ENCODE measurements around the gene NLRC4. TPM values are rescaled to one million over a fixed set of nuclear protein-coding genes. Genes with fewer than 3 reads are reported as not detected.

NLRC4 gene
- total and polyA plus RNA-seq, 2 of the 4 experiments (the other 2 are of a cell fraction): not detected

DNA sequence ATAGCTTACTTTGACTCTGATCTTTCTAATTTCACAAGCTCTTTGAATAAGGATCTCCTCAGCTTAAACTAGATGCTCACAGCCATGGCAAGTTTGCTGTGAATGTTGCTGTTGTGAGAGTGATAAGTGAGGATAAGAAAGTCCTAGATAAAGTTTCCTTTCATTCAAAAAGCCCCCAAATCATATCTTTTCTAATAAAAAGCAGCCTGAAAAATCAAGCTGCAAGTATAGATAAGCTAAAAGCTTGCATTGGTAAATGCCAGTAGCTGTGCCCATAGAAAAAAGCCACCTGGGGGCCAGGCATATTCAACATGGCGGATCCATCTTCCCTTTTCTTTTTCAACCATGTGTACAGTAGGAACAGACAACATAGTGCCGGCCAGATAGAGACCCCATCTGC lies 4.3 kb downstream of the NLRC4 start:
- ChIA-PET POLR2A (ENCODE audit: unreplicated experiment) (no interaction called here), CTCF (interaction anchor here (1.5 kb wide), 1 partner anchor 16 kb away, joined by 4 read pairs; no protein-coding TSS in a partner anchor)
- Histone ChIP-seq H4K5ac (ENCODE audit: low read depth, low read length) (no peak overlapping the region), H3K9me3 (ENCODE audit: control insufficient read depth, insufficient read depth, low read length) (no peaks in the 10 kb centered on the region), H2AK9ac (replicated peaks; ENCODE audit: low read depth, low read length, poor library complexity) (no peak overlapping the region), H3K4me3 (ENCODE audit: insufficient read depth, low read depth, low read length) (no peak overlapping the region), H2AK5ac (ENCODE audit: low read depth, low read length) (no peak overlapping the region), H4K20me1 (ENCODE audit: insufficient read depth, low read length) (no peaks in the 10 kb centered on the region), H2BK120ac (ENCODE audit: low read depth, low read length) (no peak overlapping the region), H3K79me1 (ENCODE audit: low read depth in 1 of 2, low read length in 2 of 2) (no peaks in the 10 kb centered on the region), H2AFZ (replicated peaks; ENCODE audit: low read length, poor library complexity) (no peak overlapping the region), H3K14ac (replicated peaks; ENCODE audit: low read depth, low read length) (no peak overlapping the region), H3K18ac (ENCODE audit: low read depth, low read length) (no peak overlapping the region), H3K4ac (ENCODE audit: low read depth, low read length) (no peak overlapping the region), H3K27me3 (ENCODE audit: control insufficient read depth, insufficient read depth, low read length) (no peaks in the 10 kb centered on the region; the same call in 1 of the 2 replicates), H2BK5ac (ENCODE audit: low read depth, low read length, poor library complexity, severe bottlenecking) (no peak overlapping the region), H3K36me3 (ENCODE audit: control insufficient read depth, insufficient read depth, low read length) (no peaks in the 10 kb centered on the region), H3K4me2 (ENCODE audit: low read depth, low read length) (no peak overlapping the region), H2BK15ac (ENCODE audit: low read depth, low read length) (no peak overlapping the region), H3K56ac (ENCODE audit: extremely low read depth, insufficient read depth, low read length) (no peak overlapping the region), H3K9me1 (ENCODE audit: insufficient read depth, low read length) (no peaks in the 10 kb centered on the region), H3K4me1 (ENCODE audit: control insufficient read depth, insufficient read depth, low read length) (no peaks in the 10 kb centered on the region; the same call in 1 of the 2 replicates), H3K9ac (ENCODE audit: low read depth, low read length) (no peak overlapping the region), H3K27ac (ENCODE audit: insufficient read depth, low read length) (no peak overlapping the region), H4K91ac (ENCODE audit: insufficient read depth, low read depth, low read length) (no peak overlapping the region), H3K23ac (ENCODE audit: low read depth, low read length) (no peak overlapping the region), H4K8ac (ENCODE audit: low read depth in 2 of 2, low read length in 2 of 2) (no peak overlapping the region), H2BK20ac (ENCODE audit: low read depth, low read length) (no peak overlapping the region)
- WGBS, 2 experiments (ENCODE audit: extremely low coverage in 2 of 2, insufficient read length in 1 of 2): no CpG with 5 or more reads among the region's 2 CpGs
- intact Hi-C loops (cut with micrococcal nuclease) (no loop called here), dilution Hi-C loops (cut with HindIII; ENCODE audit: low sequenced_read_pairs, unreplicated experiment) (no loop called here), in situ Hi-C loops (cut with MboI; ENCODE audit: low sequenced_read_pairs) (no loop called here)
- ATAC-seq (ENCODE audit: low read depth): no peak
- no peak for DNase-seq
- TF ChIP-seq CEBPB (IDR thresholded peaks at IDR 0.05; ENCODE audit: low read depth, low read length): no peak
- no peak for TF ChIP-seq SMC3 (IDR thresholded peaks at IDR 0.05; ENCODE audit: low read depth, low read length)
- TF ChIP-seq, protein P1, sequence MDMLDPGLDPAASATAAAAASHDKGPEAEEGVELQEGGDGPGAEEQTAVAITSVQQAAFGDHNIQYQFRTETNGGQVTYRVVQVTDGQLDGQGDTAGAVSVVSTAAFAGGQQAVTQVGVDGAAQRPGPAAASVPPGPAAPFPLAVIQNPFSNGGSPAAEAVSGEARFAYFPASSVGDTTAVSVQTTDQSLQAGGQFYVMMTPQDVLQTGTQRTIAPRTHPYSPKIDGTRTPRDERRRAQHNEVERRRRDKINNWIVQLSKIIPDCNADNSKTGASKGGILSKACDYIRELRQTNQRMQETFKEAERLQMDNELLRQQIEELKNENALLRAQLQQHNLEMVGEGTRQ (IDR thresholded peaks at IDR 0.05; ENCODE audit: low read depth, low read length): no peak
- no peak for TF ChIP-seq POLR2A (IDR thresholded peaks at IDR 0.05; ENCODE audit: low read depth, low read length)
- TF ChIP-seq NFE2L2 (IDR thresholded peaks at IDR 0.05; ENCODE audit: low read depth, low read length): no peak
- no peak for TF ChIP-seq RCOR1 (IDR thresholded peaks at IDR 0.05; ENCODE audit: insufficient replicate concordance, low read length)
- no peak for TF ChIP-seq MAFK (IDR thresholded peaks at IDR 0.05; ENCODE audit: low read depth, low read length)
- no peak for TF ChIP-seq MXI1 (IDR thresholded peaks at IDR 0.05; ENCODE audit: borderline replicate concordance, low read depth, low read length)
- TF ChIP-seq RFX5 (IDR thresholded peaks at IDR 0.05; ENCODE audit: low read depth, low read length): no peak
- TF ChIP-seq RAD21 (IDR thresholded peaks at IDR 0.05; ENCODE audit: low read length): no peak
- TF ChIP-seq MAZ (IDR thresholded peaks at IDR 0.05; ENCODE audit: borderline replicate concordance, low read depth, low read length): no peak
- TF ChIP-seq, protein P2, sequence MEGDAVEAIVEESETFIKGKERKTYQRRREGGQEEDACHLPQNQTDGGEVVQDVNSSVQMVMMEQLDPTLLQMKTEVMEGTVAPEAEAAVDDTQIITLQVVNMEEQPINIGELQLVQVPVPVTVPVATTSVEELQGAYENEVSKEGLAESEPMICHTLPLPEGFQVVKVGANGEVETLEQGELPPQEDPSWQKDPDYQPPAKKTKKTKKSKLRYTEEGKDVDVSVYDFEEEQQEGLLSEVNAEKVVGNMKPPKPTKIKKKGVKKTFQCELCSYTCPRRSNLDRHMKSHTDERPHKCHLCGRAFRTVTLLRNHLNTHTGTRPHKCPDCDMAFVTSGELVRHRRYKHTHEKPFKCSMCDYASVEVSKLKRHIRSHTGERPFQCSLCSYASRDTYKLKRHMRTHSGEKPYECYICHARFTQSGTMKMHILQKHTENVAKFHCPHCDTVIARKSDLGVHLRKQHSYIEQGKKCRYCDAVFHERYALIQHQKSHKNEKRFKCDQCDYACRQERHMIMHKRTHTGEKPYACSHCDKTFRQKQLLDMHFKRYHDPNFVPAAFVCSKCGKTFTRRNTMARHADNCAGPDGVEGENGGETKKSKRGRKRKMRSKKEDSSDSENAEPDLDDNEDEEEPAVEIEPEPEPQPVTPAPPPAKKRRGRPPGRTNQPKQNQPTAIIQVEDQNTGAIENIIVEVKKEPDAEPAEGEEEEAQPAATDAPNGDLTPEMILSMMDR (conservative IDR thresholded peaks at IDR 0.05; ENCODE audit: low read depth, low read length): no peak
- no peak for TF ChIP-seq FOS (IDR thresholded peaks at IDR 0.05; ENCODE audit: low read depth, low read length)
- TF ChIP-seq BHLHE40 (IDR thresholded peaks at IDR 0.05; ENCODE audit: low read depth, low read length): no peak
- TF ChIP-seq, protein P3, sequence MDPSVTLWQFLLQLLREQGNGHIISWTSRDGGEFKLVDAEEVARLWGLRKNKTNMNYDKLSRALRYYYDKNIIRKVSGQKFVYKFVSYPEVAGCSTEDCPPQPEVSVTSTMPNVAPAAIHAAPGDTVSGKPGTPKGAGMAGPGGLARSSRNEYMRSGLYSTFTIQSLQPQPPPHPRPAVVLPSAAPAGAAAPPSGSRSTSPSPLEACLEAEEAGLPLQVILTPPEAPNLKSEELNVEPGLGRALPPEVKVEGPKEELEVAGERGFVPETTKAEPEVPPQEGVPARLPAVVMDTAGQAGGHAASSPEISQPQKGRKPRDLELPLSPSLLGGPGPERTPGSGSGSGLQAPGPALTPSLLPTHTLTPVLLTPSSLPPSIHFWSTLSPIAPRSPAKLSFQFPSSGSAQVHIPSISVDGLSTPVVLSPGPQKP (IDR thresholded peaks at IDR 0.05; ENCODE audit: borderline replicate concordance, low read depth, low read length): no peak
- no peak for TF ChIP-seq CHD1 (IDR thresholded peaks at IDR 0.05; ENCODE audit: low read depth, low read length)
- no TSS peak for BruUV-seq (replicated peaks)
